Activated CD8-positive, alpha-beta memory T cell treated with anti-CD3 and anti-CD28 coated beads, Interleukin-2, amount 50 U/mL, for 1 hour (primary cell): Measurements from ENCODE around the gene UCN3.
"Not testable (repeated sequence)": the region's sequence is repeated elsewhere in the genome, so short reads cannot be mapped to it uniquely, and the experiment has no call there.

Experiments used
- DNase-seq: peaks from one replicate; pipeline ENCODE4 v3.0.0-alpha.2; 2020; ENCODE audit errors: extremely low read depth

Gene UCN3

GRCh38 chr10:5365928-5366327, 1.2 kb downstream of the UCN3 start:
- no peak for DNase-seq

DNA sequence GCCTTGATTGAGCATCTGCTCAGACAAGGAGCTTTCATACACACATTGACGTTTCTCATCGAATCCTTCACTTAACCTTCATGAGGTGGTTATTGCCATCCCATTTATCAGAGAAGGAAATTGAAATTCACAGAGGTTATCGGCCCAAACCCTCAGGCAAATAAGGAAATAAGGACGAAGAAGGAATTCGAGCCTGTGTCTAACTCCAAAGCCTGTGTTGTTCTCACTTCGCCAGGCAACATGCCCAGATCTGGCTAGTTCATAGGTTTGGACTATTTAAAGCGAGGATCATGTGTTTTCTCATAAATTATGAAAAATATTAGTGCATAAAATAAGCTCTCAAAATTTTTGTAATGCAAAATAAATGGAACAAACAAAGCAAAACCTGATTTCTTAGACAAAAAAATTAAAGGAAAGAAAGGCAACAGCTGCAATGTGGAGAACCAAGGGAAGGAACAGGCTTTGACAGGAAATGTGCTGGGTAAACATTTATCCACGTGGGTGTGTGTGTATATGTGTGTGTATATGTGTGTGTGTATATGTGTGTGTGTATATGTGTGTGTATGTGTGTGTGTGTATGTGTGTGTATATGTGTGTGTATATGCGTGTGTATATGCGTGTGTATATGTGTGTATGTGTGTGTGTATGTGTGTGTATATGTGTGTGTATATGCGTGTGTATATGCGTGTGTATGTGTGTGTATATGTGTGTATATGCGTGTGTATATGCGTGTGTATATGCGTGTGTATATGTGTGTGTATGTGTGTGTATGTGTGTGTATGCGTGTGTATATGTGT, 4.8 kb downstream of the UCN3 start:
- DNase-seq: no peak

GRCh38 chr10:5370493-5371352, 6.0 kb downstream of the UCN3 start:
- no peak for DNase-seq

DNA sequence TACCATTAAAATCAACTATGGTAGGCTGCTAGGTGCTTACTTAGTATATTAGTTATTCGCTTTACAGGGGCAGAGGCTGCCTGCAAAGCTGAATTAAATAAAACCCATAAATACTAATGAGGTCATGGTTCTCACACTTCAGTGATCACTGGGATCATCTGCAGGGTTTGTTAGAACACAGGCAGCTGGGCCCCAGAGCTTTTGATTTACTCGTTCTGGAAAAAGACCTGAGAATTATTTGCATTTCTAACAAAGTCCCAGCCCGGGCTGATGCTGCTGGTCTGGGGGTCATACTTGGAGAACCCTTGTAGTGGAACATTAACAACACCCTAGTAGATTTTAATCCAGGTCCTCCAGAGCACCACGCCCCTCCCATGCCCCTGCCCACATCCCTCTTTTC, 8.5 kb downstream of the UCN3 start:
- no peak for DNase-seq

GRCh38 chr10:5373891-5374611, 9.3 kb downstream of the UCN3 start:
- no peak for DNase-seq

GRCh38 chr10:5376450-5376849, 11.7 kb downstream of the UCN3 start:
- no peak for DNase-seq

GRCh38 chr10:5379202-5379601, 14.4 kb downstream of the UCN3 start:
- not testable (repeated sequence) for DNase-seq

DNA sequence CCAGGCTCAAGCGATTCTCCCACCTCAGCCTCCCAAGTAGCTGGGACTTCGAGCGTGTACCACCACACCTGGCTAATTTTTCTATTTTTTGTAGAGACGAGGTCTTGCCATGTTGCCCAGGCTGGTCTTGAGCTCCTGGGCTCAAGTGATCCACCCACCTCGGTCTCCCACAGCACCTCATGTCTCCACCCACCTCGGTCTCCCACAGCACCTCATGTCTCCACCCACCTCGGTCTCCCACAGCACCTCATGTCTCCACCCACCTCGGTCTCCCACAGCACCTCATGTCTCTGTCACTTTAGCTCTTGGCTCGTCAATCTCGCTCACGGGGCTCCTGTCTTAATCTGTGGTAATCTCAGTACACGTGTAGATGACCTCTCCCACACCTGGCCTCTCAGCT, 15.6 kb downstream of the UCN3 start:
- DNase-seq: not testable (repeated sequence)

DNA sequence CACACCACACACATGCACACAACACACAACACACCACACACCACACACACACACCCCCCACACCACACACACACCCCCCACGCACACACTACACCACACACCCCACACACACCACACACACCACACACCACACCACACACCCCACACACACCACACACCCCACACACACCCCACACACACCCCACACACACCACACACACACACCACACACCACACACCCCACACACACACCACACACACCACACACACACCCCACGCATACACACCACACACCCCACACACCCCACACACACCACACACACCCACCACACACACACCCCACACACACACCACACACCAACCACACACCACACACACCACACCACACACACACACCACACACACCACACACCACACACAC, 16.4 kb downstream of the UCN3 start:
- no peak for DNase-seq

DNA sequence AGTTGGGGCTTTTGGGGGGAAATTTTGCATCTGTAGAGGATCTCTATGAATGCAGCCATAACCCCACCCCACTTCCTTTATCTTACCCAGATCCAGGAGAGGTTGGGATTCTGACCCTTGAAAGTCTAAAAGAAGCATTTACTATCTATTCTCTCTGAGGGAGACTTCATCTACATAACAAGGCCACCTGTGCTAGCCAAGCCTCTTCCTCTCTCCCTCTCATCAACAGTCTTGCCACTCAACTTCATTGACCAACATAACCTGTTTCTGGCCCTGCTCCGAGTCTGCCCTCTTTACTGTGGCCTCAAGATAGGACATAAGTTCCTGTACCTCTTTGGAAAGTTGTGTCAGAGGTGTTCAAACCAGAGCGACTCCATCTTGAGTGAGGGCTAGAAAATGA, 20.5 kb downstream of the UCN3 start:
- DNase-seq: no peak

DNA sequence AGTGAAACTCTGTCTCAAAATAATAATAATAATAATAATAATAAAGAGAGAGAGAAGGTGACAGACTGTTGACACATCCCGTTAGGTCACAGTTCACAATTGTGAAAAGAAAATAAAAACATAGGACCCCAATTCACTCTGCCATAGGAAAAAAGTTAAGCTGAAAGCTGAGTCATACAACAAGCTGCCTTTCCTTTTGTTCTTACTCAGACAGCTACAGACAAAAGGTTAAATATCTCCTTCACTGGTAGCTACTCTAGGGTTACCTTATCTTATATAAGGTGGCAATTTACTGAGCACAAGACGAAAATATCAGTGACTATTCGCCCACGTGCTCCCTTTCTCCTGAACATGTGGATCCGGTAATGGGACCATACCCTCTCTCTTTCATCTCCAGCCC, 22.4 kb downstream of the UCN3 start:
- no peak for DNase-seq

- DNase-seq: no peak
These were observed 25.9 kb downstream of the UCN3 start for GRCh38 chr10:5390607-5391205.

DNA sequence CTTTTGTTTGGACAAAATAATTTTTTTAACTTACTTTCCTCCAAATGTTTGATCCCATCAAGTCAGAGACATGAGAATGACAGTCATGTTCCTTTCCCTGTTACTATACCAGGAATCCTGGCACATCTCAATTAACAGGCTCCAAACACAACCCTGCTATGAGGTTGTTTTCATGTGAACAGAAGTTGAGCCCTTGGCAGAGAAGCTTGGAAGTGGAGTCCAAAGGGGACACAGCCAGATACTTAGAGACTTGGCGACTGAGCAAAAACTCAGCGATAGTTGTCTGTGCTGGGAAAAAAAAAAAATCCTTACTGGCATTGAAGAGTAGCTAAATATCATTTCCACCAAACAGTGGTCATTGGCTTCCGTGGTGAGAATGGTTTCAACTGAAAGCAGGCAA, 27.0 kb downstream of the UCN3 start:
- DNase-seq: no peak

DNA sequence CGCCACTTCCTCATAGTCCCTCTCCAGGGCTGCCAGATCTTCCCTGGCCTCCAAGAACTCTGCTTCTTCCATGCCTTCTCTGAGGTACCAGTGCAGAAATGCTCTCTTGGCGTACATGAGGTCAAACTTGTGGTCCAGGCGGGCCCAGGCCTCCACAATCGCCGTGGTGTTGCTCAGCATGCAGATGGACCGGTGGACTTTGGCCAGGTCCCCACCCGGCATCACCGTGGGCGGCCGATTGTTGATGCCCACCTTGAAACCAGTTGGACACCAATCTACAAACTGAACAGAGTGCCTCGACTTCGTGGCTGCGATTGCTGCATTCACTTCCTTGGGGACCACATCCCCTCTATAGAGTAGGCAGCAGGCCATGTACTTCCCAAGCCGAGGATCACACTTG, 28.8 kb downstream of the UCN3 start:
- no peak for DNase-seq

- no peak for DNase-seq
These were observed 30.4 kb downstream of the UCN3 start for GRCh38 chr10:5395168-5395567.

GRCh38 chr10:5396556-5397300, 32.0 kb downstream of the UCN3 start:
- no peak for DNase-seq

- no peak for DNase-seq
These were observed 34.6 kb downstream of the UCN3 start for GRCh38 chr10:5399332-5399731.

- DNase-seq: no peak
These were observed 35.9 kb downstream of the UCN3 start for GRCh38 chr10:5400468-5401240.

- DNase-seq: no peak
These were observed 38.0 kb downstream of the UCN3 start for GRCh38 chr10:5402798-5403197.

DNA sequence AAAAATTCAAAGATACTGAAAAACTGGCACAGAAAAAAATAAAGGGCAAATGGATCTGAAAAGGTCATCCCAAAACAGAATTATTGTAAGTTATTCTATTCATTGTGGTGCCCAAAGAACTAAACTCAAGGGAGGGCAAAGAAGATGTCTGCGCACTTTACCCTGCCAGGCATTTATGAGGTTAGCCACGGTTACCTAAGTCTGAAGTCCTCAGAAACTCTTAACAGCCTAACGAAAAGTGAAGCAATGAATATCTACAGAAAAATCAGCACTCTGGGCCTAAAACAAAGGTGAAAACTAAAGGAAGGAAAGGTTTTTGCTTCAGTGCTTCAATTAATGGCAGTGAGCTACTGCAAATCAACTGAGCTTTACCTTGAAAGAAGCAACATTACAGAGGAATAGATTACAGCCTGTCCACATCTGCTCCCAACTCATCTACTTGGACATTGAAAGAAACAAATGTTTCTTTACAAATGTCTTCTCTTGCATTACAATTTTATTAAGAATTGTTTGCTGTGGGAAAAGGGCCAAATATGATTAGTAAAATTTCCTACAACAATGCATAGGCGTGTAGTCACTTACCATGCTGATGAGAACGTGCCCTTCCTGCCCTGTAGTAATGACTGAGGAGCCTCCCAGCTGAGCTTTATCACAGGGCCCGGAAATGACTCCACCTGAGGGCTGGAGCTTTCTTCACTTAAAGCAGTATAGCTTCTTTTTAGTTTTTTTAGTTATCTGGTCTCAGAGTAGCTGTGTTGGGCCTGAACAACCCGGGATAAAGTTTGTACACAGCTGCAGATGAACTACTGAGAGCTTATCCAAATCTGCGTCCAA, 39.7 kb downstream of the UCN3 start, which contains the start of gene TUBAL3:
TUBAL3 (minus strand) TSS at position 621 of the 834 bp plus-strand sequence; CDS start at position 585, 36 bp downstream.
- DNase-seq: no peak
